PC-9 (cell line): ENCODE measurements around the gene PCDHA1.

ENCODE experiments used
- EZH2 ChIP-seq: fragments of 200-600 bp; sonication (generic); IDR thresholded peaks from 2 replicates; pipeline ENCODE4 v1.8.0; 2017; ENCODE audit warnings: antibody characterized with exemption, low read depth
- TF ChIP-seq, protein P1 (sequence below): fragments of 200-600 bp; sonication (generic); conservative IDR thresholded peaks from 2 replicates; pipeline ENCODE4 v1.6.1; 2017; ENCODE audit warnings: mixed run types, antibody characterized with exemption, mild to moderate bottlenecking, moderate library complexity

- TF ChIP-seq, protein P1, sequence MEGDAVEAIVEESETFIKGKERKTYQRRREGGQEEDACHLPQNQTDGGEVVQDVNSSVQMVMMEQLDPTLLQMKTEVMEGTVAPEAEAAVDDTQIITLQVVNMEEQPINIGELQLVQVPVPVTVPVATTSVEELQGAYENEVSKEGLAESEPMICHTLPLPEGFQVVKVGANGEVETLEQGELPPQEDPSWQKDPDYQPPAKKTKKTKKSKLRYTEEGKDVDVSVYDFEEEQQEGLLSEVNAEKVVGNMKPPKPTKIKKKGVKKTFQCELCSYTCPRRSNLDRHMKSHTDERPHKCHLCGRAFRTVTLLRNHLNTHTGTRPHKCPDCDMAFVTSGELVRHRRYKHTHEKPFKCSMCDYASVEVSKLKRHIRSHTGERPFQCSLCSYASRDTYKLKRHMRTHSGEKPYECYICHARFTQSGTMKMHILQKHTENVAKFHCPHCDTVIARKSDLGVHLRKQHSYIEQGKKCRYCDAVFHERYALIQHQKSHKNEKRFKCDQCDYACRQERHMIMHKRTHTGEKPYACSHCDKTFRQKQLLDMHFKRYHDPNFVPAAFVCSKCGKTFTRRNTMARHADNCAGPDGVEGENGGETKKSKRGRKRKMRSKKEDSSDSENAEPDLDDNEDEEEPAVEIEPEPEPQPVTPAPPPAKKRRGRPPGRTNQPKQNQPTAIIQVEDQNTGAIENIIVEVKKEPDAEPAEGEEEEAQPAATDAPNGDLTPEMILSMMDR = no peak
- no peak for TF ChIP-seq EZH2
These were observed 218.1 kb downstream of the PCDHA1 start for GRCh38 chr5:141003791-141004611.
